Left lung (tissue), 10 donors: ENCODE measurements around the gene MGAT4B. TPM values are rescaled to one million over a fixed set of nuclear protein-coding genes. Genes with fewer than 3 reads are reported as not detected.

ENCODE experiments used
- ATAC-seq: fragments of 200-7000 bp; cut with Tn5 transposase; one replicate; pipeline ENCODE4 v1.9.1; 2020; ENCODE audit warnings: moderate library complexity
- DNase-seq, 4 donors: peaks; one replicate each; pipeline ENCODE4 v3.0.0-alpha.2; 2013 to 2020
- H3K27ac ChIP-seq, 2 donors: fragments of 200-600 bp; sonication (generic) in 1 of 2; one replicate each; pipeline versions ENCODE4 v1.5.0 to v1.8.0; 2020 to 2021
- H3K27me3 ChIP-seq, 2 donors: fragments of 200-600 bp; sonication (generic) in 1 of 2; one replicate each; pipeline versions ENCODE4 v1.5.0 to v1.8.0; 2020 to 2021
- H3K36me3 ChIP-seq, 2 donors: fragments of 200-600 bp; sonication (generic) in 1 of 2; one replicate each; pipeline versions ENCODE4 v1.5.0 to v1.8.0; 2020 to 2021
- H3K4me1 ChIP-seq, 2 donors: fragments of 200-600 bp; one replicate each; pipeline ENCODE4 v1.8.0; 2021
- H3K4me3 ChIP-seq, 2 donors: fragments of 200-600 bp; sonication (generic) in 1 of 2; one replicate each; pipeline versions ENCODE4 v1.5.0 to v1.8.0; 2020 to 2021; ENCODE audit warnings: mild to moderate bottlenecking in 1 of 2
- H3K9me3 ChIP-seq, 2 donors: fragments of 200-600 bp; sonication (generic) in 1 of 2; one replicate each; pipeline versions ENCODE4 v1.5.0 to v1.8.0; 2020 to 2021
- CTCF ChIP-seq, 2 donors: fragments of 200-600 bp; sonication (generic) in 1 of 2; IDR thresholded peaks; one replicate each; pipeline versions ENCODE4 v1.5.0 to v1.8.0; 2021; ENCODE audit warnings: antibody characterized with exemption in 2 of 2
- intact Hi-C, 2 donors: fragments of 100-400 bp; cut with DNase I; formaldehyde crosslinking; loops; one replicate each; pipeline versions ENCODE4 v1.11.2 to v1.14.2; 2022
- polyA plus RNA-seq, 6 donors: library from polyadenylated mRNA; unstranded; fragments of 120-200 nt; gene quantifications; one replicate each; pipeline ENCODE4 v1.2.1, GENCODE V29; 2013; ENCODE audit not compliant: insufficient read length in 6 of 6
- total RNA-seq, 2 donors: library from RNA; stranded (reverse); fragmentation: NEBNext Ultra II Directional; extraction: Animal tissue kit (Norgen Biotek cat#: 25700); gene quantifications; one replicate each; pipeline ENCODE4 v1.2.1, GENCODE V29; 2021
- donor health status: DM: no; HTN: yes; CAD: no.
- donor health status: DM: no; HTN: no; CAD: no.

The MGAT4B gene
- total and polyA plus RNA-seq, 8 donors: 90.5 to 191 (median 108) TPM

- peak in 1 of 4 donors; percentile 58 for DNase-seq
- intact Hi-C loops: loop anchor here in 1 of 2 donors (5.0 kb wide), 1 partner anchor 36 kb away; no protein-coding TSS in a partner anchor
- no peak overlapping the region for H3K4me3 ChIP-seq
Observed at GRCh38 chr5:179798144-179798770, 8.4 kb downstream of the MGAT4B start.

DNA sequence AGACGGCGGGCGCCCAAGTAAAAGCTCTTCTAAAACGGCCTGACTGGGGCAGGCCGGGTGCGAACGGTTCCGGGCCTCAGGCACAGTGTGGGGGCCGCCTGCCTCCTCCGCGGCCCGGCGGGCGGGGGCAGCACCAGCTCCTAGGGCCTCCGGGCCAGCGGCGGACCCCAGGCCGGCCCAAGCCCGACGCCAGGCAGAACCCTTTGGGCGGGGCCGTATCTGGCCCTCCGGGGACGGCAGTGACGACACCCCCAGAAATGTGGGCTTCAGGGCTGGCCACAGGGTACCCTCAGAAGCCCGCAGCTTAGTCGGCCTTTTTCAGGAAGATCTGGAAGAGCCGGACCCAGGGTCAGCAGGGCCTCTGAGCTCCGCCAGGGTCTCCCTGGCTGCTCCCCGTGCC lies 8.9 kb downstream of the MGAT4B start:
- ATAC-seq (no peak), DNase-seq (peak in 1 of 4 donors; percentile 61)
- no peak for TF ChIP-seq CTCF (IDR thresholded peaks at IDR 0.05)
- Histone ChIP-seq H3K9me3 (no peaks in the 10 kb centered on the region), H3K4me3 (no peak overlapping the region), H3K27ac (no peak overlapping the region), H3K27me3 (no peaks in the 10 kb centered on the region), H3K4me1 (peaks cover 30 to 56% of the 10 kb centered on the region in 2 donors), H3K36me3 (peaks cover 0 to 47% of the 10 kb centered on the region in 2 donors)
- intact Hi-C loops: loop anchor here in 1 of 2 donors (5.0 kb wide), 1 partner anchor 35 kb away; no protein-coding TSS in a partner anchor

More at GRCh38 chr5:179798144-179798770, 8.4 kb downstream of the MGAT4B start:
- no peak for TF ChIP-seq CTCF (IDR thresholded peaks at IDR 0.05)
- no peak overlapping the region for H3K27ac ChIP-seq
- H3K36me3 ChIP-seq: peaks cover 0 to 47% of the 10 kb centered on the region in 2 donors
- no peaks in the 10 kb centered on the region for H3K9me3 ChIP-seq
- no peaks in the 10 kb centered on the region for H3K27me3 ChIP-seq
- ATAC-seq: no peak
- H3K4me1 ChIP-seq: peaks cover 25 to 56% of the 10 kb centered on the region in 2 donors

GRCh38 chr5:179796877-179797608 lies 9.6 kb downstream of the MGAT4B start:
- H3K4me3 ChIP-seq: peak overlapping the region in 1 of 2 donors; percentile 65
- peak in 1 of 4 donors; percentile 64 for DNase-seq
- intact Hi-C loops: loop anchor here in 1 of 2 donors (5.0 kb wide), 1 partner anchor 35 kb away; no protein-coding TSS in a partner anchor

DNA sequence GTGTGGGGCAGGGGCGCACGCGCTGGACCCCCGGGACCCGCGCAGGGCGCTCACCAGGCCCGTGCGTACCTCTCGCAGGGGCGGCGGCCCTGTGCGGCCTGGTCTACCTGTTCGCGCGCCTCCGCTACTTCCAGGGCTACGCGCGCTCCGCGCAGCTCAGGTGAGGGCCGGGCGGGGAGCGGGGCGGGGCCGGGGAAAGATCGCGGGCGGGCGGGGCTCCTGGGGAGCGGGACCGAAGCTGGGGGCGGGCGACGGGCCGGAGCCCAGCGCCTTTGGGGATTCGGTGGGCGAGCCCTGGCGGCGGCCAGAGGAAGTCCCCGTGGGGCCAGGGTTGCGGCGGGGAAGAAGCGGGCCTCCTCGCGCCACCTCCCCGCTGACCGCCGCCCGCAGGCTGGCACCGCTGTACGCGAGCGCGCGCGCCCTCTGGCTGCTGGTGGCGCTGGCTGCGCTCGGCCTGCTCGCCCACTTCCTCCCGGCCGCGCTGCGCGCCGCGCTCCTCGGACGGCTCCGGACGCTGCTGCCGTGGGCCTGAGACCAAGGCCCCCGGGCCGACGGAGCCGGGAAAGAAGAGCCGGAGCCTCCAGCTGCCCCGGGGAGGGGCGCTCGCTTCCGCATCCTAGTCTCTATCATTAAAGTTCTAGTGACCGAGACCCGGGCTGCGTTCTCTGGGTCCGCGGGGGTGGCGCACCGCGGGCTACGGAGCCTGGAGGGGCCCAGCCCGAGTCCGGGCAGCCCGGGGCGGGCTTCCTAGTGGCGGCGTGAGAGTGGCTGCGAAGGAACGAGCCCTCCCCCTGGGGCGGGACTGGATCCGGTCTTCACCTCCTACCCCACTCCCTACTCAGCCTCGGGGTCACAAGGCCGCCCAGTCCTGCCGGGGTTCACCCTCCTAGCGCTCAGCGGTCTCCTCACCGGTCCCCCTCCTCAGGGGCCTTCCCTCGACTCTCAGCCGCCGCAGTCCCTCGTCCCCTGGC lies 10.5 kb downstream of the MGAT4B start:
- Histone ChIP-seq H3K9me3 (no peaks in the 10 kb centered on the region), H3K4me1 (peaks cover 37 to 58% of the 10 kb centered on the region in 2 donors), H3K36me3 (peaks cover 0 to 43% of the 10 kb centered on the region in 2 donors), H3K27me3 (no peaks in the 10 kb centered on the region), H3K4me3 (peak overlapping the region; percentile 65 to 66), H3K27ac (peak overlapping the region; percentile 83 to 89)
- peak in 3 of 4 donors; percentile 85 to 99 (median 88) for DNase-seq
- peak; percentile 75 to 87 for TF ChIP-seq CTCF (IDR thresholded peaks at IDR 0.05)
- peak; percentile 83 for ATAC-seq
- intact Hi-C loops: loop anchor here in 1 of 2 donors (5.0 kb wide), 1 partner anchor 34 kb away; no protein-coding TSS in a partner anchor

More at GRCh38 chr5:179796877-179797608, 9.6 kb downstream of the MGAT4B start:
- no peak for ATAC-seq
- Histone ChIP-seq H3K4me1 (peaks cover 37 to 56% of the 10 kb centered on the region in 2 donors), H3K36me3 (peaks cover 0 to 47% of the 10 kb centered on the region in 2 donors), H3K27ac (peak overlapping the region; percentile 83 to 89), H3K9me3 (no peaks in the 10 kb centered on the region), H3K27me3 (no peaks in the 10 kb centered on the region)
- no peak for TF ChIP-seq CTCF (IDR thresholded peaks at IDR 0.05)
